GM18519 (cell line): ENCODE measurements around the gene KYAT1.
"Not testable (repeated sequence)": the region's sequence is repeated elsewhere in the genome, so short reads cannot be mapped to it uniquely, and the experiment has no call there.

ENCODE experiments used
- ATAC-seq: cut with Tn5 transposase; IDR thresholded peaks from one replicate; pipeline ENCODE4 v1.9.1; 2021; ENCODE audit warnings: mild to moderate bottlenecking, moderate library complexity; ENCODE audit not compliant: unreplicated experiment, low FRiP score

The KYAT1 gene

GRCh38 chr9:128886211-128886891 lies 4.6 kb upstream of the KYAT1 start:
- ATAC-seq: no peak

- ATAC-seq: no peak
These were observed 4.0 kb upstream of the KYAT1 start for GRCh38 chr9:128885798-128886197.

- ATAC-seq: no peak
These were observed 3.6 kb upstream of the KYAT1 start for GRCh38 chr9:128885376-128885775.

GRCh38 chr9:128884164-128884563 lies 2.4 kb upstream of the KYAT1 start:
- no peak for ATAC-seq

- ATAC-seq: no peak
These were observed 1.2 kb upstream of the KYAT1 start for GRCh38 chr9:128882677-128883603.

GRCh38 chr9:128877852-128878251 lies 3.9 kb downstream of the KYAT1 start:
- no peak for ATAC-seq

- not testable (repeated sequence) for ATAC-seq
These were observed 10.8 kb downstream of the KYAT1 start for GRCh38 chr9:128870941-128871265.

GRCh38 chr9:128870128-128870940 lies 11.4 kb downstream of the KYAT1 start:
- ATAC-seq: no peak

- ATAC-seq: no peak
These were observed 18.1 kb downstream of the KYAT1 start for GRCh38 chr9:128863647-128864046.

GRCh38 chr9:128862401-128862851 lies 19.3 kb downstream of the KYAT1 start:
- ATAC-seq: no peak

- no peak for ATAC-seq
These were observed 20.2 kb downstream of the KYAT1 start for GRCh38 chr9:128861501-128861900.

- no peak for ATAC-seq
These were observed 20.8 kb downstream of the KYAT1 start for GRCh38 chr9:128860937-128861336.

GRCh38 chr9:128858476-128858875 lies 23.3 kb downstream of the KYAT1 start:
- not testable (repeated sequence) for ATAC-seq

- not testable (repeated sequence) for ATAC-seq
These were observed 27.3 kb downstream of the KYAT1 start for GRCh38 chr9:128854454-128854853.

- not testable (repeated sequence) for ATAC-seq
These were observed 29.1 kb downstream of the KYAT1 start for GRCh38 chr9:128852646-128853045.

GRCh38 chr9:128851779-128852600 lies 29.8 kb downstream of the KYAT1 start:
- not testable (repeated sequence) for ATAC-seq

- not testable (repeated sequence) for ATAC-seq
These were observed 30.7 kb downstream of the KYAT1 start for GRCh38 chr9:128851024-128851423.

- no peak for ATAC-seq
These were observed 33.9 kb downstream of the KYAT1 start for GRCh38 chr9:128847803-128848202.

- ATAC-seq: no peak
These were observed 35.1 kb downstream of the KYAT1 start for GRCh38 chr9:128846680-128847030.
